ENCODE results near the gene CUBN.
"Not testable (repeated sequence)": the region's sequence is repeated elsewhere in the genome, so short reads cannot be mapped to it uniquely, and the experiment has no call there.

The CUBN gene

GRCh38 chr10:17031637-17032635, 97.7 kb downstream of the CUBN start:
- DNase-seq: no peak

DNA sequence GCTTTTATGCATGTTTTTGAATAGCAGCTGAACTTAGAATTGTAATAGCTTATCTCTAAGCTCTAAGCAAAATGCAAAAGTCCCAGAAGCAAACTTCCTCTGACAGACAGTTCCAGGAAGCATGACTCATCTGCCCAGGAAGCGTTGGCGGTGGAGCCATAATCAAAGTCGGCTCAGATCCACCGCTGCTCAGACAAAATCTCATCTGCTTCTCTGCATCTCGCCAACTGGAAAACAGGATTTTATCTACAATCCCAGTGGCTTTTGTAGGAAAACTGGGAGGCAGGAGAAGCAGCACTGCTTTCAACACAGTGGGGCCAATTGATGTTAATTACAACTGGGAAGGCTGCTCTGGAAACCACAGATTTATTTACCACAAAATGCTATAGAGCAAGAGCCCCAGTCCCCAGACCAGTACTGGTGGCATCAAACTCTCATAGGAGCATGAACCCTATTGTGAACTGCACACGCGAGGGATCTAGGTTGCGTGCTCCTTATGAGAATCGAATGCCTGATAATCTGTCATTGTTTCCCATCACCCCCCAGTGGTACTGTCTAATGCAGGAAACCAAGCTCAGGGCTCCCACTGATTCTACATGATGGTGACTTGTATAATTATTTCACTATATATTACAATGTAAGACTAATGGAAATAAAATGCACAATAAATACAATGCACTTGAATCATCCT, 99.9 kb downstream of the CUBN start:
- DNase-seq: peak; percentile 73

DNA sequence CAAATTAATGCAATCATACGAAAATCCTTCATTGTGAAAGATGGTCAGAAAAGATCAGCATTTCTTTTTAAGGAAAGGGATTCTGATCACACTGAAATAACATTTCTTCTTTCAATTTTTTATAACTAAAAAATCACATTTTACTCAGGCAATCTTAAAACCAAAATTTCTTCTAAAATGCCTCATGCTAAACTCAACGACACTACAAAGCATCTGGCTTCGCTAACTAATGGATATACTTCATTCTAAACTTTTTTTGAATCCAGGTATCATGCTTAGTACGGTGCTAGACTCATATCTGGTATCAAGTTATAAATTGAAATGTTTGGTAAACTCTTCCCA, 100.4 kb downstream of the CUBN start:
- DNase-seq: no peak

GRCh38 chr10:17028798-17029197, 100.8 kb downstream of the CUBN start:
- DNase-seq: no peak

DNA sequence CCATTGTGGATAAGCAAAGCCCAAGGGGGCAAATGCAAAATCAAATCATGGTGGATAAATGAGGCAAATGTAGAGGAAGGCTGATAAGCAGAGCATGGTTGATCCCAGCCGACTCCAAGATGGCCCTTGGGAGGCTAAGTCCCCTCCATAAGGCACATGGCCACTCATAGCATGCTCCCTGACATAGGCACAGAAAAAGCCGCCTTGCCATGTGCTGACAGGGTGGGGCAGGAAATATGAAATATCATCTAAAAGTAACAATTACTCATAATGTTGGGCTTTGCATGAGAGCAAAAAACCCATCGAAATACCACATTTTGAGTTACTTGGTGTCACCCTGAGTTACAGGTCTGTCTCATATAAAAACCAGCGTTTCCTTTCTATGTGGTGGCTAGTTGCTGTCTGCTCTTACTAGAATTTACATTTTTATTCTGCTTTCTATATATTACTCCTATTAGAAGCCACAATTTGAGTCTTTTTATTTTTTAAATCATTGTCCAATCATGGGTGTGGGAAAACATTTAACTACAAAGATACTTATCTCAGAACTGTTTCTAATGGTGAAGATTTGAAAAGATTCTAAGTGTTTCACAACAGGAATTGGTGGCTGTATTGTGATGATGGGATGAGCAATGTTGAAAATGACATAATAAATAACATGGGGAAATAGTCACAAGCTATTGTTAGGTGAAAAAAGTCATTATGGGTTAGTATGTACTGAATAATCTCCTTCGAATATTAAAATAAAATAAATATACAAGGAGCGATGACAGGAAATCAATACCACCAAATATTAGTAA, 102.7 kb downstream of the CUBN start:
- DNase-seq: no peak

GRCh38 chr10:17025444-17026295, 103.9 kb downstream of the CUBN start:
- no peak for DNase-seq

DNA sequence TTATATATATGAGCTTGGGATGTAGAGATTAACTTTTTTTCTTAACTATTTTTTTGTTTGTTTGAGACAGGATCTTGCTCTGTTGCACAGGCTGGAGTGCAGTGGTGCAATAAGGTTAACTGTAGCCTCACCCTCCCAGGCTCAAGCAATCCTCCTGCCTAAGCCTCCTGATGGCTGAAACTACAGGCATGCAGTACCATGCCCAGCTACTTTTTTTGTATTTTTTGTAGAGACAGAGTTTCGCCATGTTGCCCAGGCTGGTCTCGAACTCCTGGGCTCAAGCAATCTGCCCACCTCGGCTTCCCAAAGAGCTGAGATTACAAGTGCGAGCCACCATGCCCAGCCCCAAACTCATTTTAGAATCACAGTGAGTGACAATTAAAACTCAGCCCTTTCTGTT, 105.2 kb downstream of the CUBN start:
- no peak for DNase-seq

DNA sequence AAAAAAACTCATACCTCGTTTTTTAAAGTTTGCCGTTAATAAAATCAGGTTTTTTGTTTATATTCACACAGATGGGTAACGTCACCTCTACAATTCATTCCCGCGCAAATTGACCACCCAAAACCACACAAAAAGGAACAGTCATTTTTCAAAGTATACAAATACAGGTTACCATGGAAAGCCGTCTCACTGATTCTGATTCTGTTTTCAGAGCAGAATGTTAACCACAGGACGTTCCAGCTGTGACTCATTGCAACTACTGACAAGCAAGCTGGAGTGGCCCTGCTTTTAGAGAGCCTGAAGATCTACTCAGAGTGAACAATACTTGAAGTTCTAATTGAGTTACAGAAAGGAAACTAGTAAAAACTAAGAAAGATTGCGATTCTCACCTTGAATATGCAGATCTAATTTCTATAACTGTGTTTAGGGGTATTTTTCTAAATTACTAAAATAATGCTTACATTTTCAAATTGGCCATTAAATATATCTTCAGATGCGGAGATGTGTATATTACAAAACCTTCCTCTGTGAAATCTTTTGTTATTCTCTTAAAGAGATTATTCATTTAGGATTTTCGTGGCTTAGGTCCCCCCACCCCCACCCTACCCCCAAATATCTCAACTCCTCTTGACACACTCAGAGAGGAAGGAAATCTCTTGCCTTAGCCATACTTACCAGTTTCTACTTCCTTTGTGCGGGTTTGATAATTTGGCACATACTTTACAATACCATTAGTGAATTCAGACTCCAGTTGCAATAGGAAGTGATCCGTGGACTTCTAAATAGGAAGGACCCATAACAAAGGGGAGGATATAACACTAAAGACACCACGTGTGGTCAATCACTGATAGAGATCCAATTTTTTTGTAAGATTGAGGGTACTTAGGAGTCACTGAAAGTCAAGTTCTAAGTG, 106.0 kb downstream of the CUBN start:
- DNase-seq: no peak

DNA sequence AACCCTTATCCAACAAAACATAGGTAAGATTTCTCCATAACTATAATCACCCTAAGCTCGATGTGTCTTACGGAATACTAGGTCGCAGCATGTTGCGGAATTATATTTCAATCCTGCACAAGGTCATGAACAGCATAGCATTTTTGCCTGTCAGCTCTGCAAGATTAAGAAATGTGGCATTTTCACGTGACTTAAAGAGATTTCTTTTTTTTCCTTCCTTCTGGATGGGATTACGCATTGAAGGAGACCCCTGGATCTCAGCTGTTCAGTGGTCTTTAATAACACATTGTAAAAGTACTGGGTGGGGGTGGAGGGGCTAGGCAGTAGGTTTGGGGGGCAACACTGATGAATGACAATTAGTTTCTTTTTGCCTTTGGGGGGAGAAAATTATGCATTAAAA, 106.7 kb downstream of the CUBN start:
- DNase-seq: no peak

DNA sequence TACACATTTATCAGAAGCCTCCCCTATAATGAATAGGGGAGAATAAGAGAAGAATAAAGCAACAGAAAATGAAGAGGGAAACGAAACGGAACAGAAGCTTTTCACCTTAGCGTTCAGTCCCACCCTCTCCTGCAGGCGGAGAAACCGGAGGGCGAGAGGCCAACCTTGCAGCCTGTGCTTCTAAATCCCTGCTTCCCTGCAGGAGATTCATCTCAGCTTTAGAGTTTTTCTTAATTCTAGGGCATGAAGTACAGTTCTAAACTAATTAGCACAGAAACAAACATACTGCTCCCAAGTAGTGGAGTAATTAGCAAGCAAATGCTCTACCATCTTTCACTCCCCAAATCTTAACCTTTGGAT, 107.2 kb downstream of the CUBN start:
- no peak for DNase-seq

DNA sequence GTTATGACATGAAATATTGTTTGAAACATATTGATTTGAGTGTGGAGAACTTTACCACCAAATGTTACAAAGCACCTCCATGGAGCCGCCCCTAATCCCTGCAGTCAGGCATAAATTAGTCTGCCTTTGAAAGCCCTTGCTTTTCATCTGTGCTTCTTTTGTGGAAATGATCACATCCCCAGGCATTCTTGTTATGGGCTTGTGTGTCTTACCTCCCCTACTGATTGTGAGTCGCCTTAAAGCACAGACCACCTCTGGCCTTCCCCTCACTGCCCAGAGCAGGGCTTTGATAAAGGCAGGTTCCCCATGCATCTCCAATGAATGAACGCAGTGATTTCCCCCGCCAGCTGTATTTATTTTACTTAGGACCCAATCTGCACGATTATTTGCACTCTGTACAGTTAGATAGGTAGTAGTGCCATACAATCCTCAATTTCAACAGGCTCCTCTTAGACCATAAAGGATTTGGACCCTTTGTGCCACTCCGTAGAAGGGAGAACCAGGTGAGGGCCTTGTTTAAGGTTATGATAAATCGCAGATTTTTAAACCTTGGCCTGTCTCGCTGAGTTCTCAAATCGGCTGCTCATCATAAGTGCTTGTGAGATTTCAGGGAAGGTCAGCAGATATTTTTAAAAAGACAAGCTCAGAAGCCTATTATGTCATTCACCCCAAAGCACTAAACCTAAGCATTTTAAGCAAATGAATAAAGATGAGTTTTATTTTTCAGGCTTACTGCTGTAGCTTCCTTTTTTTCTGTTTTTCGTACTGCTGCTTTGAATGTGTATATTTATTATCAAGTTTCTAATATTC, 107.8 kb downstream of the CUBN start:
- no peak for DNase-seq

DNA sequence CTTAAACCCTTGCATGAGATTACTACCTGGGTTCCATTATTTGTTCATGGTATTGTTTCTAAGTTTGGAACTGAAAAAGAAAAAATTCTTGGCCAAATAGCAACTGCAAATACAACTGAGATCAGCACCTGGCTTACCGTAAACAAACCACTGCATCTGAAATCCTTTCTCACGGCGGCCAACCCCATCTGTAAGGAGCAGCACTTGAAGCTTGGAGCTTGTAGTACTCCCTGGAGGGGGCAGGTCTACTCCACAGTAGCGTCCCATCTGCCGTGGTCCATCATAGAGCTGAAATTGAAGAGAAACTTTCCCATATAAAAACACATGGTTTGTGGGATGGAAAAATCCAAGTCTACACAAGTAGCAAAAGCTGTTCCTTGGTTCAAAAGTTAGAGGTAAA, 109.9 kb downstream of the CUBN start:
- no peak for DNase-seq

DNA sequence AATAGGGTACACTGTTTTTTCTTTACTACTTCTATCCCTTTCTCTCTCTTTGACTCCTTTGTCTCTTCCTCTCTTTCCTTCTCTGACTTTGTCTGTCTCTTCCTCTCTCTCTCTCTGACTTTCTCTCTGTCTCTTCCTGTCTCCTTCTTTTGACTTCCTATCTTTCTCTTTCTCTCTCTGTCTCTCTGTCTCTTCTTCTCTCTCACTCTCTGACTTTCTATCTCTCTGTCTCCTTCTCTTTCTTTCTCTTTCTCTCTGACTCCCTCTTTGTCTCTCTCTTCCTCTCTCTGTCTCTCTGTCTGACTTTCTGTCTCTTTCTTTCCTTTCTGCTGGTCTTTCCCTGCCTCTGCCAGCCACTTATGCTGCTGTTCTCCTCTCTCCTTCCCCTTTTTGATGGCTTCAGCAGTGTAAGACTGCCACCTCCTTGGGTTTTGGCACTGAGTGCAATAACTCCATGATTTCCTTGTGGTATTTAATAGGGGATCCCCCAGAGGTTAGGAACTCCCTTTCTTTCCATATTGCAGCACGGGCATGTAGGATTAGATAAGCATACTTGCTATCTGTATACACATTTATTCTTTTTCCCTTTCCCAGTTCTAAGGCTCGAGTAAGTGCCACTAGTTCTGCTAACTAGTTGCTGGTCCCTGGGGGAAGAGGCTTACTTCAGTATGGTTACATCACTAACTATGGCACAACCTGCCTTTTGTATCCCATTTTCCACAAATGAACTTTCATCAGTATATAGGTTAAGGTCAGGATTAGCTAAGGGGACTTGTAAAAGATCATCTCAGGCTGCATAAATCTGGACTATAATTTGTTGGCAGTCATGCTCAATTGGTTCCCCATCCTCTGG, 116.3 kb downstream of the CUBN start:
- DNase-seq: not testable (repeated sequence)

DNA sequence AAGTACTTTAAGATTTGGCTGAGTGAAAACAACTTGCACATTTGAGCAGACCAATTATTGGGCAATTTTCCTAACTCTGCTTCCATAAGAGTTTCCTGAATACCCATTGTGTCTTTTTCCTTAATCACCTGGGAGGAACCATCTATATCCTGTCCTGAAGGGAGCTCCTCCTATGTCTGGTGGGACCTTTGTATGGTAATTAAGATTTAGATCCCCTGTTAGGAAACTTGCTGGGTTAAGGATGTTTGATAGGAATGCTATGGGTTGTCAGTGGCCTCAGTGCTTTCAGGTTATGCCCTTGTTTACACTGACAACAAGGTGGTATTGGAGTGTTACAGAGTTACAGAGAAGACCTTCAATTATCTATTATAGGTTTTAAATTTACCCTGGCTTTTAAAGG, 116.9 kb downstream of the CUBN start:
- not testable (repeated sequence) for DNase-seq

DNA sequence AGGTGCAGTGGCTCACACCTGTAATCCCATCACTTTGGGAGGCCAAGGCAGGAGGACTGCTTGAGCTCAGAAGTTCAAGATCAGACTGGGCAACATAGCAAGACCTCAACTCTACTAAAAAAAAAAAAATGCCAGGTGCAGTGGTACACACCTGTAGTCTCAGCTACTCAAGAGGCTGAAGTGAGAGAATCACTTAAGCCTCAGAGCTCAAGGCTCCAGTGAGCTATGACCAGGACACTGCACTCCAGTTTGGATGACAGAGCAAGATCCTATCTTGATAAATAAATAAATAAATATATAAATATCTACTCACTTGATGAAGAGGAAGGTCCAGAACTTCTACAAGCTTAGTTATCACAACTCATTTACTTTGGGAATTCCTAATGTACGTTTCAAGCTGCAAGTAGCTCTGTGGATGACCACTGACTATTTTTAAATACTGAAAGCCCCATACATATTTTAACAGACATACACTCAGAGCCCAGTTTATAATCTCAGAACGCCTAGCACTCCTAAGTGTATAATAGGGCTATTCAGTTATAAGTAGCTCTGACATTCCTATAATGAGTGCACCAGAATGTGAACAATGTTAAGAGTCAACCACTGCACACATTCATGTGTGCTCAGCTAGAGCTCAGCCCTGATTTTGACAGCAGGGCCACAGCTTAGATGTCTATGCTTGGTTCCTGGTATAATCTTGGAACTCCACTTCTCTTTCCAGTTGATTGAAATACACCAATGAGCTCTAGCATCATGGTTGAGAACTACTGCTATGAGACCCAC, 119.1 kb downstream of the CUBN start:
- DNase-seq: no peak

- no peak for DNase-seq
Measured at GRCh38 chr10:17009212-17009700, 120.4 kb downstream of the CUBN start.

- no peak for DNase-seq
Measured at GRCh38 chr10:17007418-17007770, 122.2 kb downstream of the CUBN start.

DNA sequence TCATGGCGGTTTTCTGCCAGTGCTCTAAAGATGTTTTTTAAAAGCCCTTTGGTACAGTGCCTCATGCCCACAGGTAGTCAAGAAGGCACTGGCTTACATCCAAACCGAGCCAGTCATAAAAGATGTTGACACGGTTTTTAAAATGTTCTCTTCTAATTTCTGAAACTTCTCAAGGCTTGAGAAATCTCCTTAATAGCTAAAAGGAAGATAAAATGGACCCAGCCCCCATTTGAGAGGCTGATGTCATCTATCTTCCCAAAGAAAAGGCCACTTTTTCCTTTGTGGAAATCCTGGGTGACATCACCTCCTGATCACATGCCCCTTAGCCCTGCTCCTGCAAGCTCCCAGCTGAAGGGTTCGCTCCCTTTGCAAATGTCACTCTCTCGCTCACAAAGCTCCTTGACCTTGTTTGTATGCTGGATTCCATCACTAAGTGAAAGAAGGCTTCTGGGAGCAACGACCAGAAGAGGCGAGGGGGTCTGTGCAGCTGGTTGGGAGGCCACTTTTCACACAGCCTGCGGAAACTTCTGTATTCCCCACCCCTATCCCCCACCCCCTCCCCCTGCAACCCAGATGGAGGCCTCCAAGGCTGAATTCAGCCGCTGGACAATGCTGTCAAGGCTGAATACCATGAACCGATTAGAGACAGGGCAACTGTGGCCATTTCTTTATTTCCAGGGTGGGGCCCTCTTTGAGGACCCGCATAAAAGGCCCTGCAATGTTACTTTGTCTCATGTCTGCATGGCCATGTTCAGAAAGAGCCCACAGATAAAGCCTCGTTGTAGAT, 122.8 kb downstream of the CUBN start:
- no peak for DNase-seq
